Astrocyte (in vitro differentiated cells and primary cell): ENCODE measurements around the gene CFI.

Experiments used
- EZH2 ChIP-seq: IDR thresholded peaks from 2 replicates; pipeline ENCODE4 v1.6.1; 2012; ENCODE audit warnings: mild to moderate bottlenecking, low read length, inconsistent platforms; ENCODE audit not compliant: insufficient read depth
- TF ChIP-seq, protein P1 (sequence below): IDR thresholded peaks from 2 replicates; pipeline ENCODE4 v1.5.1; 2011; ENCODE audit warnings: low read depth, mild to moderate bottlenecking, inconsistent platforms, low read length, moderate library complexity; ENCODE audit not compliant: insufficient read depth

DNA sequence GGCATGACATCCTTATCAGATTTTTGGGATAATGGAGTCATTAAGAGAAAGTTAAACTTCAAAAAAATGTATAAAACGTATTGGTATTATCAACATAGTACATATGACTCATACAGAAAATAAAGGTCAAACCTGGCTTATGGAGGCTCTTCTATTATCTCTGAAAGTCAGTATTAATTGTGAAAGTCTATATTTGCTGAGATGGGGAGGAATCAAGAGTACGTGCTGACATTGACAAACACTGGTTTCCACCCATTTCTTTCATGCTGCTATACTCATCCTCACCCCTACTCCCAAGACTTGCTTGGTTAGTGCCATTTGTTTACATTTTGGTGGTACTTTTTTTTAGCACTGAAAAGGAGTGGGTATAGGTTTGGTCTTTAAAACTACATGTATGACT, 41.1 kb downstream of the CFI start:
- TF ChIP-seq, protein P1, sequence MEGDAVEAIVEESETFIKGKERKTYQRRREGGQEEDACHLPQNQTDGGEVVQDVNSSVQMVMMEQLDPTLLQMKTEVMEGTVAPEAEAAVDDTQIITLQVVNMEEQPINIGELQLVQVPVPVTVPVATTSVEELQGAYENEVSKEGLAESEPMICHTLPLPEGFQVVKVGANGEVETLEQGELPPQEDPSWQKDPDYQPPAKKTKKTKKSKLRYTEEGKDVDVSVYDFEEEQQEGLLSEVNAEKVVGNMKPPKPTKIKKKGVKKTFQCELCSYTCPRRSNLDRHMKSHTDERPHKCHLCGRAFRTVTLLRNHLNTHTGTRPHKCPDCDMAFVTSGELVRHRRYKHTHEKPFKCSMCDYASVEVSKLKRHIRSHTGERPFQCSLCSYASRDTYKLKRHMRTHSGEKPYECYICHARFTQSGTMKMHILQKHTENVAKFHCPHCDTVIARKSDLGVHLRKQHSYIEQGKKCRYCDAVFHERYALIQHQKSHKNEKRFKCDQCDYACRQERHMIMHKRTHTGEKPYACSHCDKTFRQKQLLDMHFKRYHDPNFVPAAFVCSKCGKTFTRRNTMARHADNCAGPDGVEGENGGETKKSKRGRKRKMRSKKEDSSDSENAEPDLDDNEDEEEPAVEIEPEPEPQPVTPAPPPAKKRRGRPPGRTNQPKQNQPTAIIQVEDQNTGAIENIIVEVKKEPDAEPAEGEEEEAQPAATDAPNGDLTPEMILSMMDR: no peak
- TF ChIP-seq EZH2: no peak
